HEK293 (cell line): ENCODE results near the gene NUP210.

Experiments
- CTCF ChIA-PET: fragments of 350-600 bp; formaldehyde crosslinking; extraction: SDS; loops from one replicate; lab custom pipeline; 2021; ENCODE audit warnings: antibody characterized with exemption; lab: Yijun Ruan, JAX
- POLR2A ChIA-PET: fragments of 300-600 bp; formaldehyde crosslinking; extraction: SDS; loops from one replicate; lab custom pipeline; 2020; ENCODE audit warnings: antibody characterized with exemption, inconsistent platforms; lab: Yijun Ruan, JAX
- H3K27ac ChIP-seq: fragments of 200-500 bp; sonication (Bioruptor generic); 2 replicates; pipeline ENCODE4 v1.5.1; 2014; ENCODE audit warnings: low read depth, low read length, control low read depth, inconsistent platforms; ENCODE audit errors: extremely low read depth
- H3K36me3 ChIP-seq, 2 experiments: fragments of 200-500 bp in 1 of 2; sonication (Bioruptor generic) in 1 of 2; 1 replicate in 1 of 2; 2 replicates in 1 of 2; pipeline ENCODE4 v1.5.1; 2014 to 2017; ENCODE audit warnings: inconsistent platforms in 2 of 2, low read length in 2 of 2; ENCODE audit not compliant: control insufficient read depth in 2 of 2, insufficient read depth in 1 of 2
- H3K4me1 ChIP-seq: fragments of 200-500 bp; sonication (Bioruptor generic); 2 replicates; pipeline ENCODE4 v1.5.1; 2014; ENCODE audit warnings: mild to moderate bottlenecking, low read length, inconsistent platforms; ENCODE audit not compliant: control insufficient read depth, insufficient read depth
- H3K4me3 ChIP-seq: 2 replicates; pipeline ENCODE4 v1.5.1; 2011; ENCODE audit warnings: low read depth, mild to moderate bottlenecking, control low read depth, low read length, moderate library complexity
- H3K9me3 ChIP-seq: fragments of 200-500 bp; sonication (Bioruptor generic); 2 replicates; pipeline ENCODE4 v1.5.1; 2014; ENCODE audit warnings: low read depth, low read length, inconsistent platforms; ENCODE audit not compliant: control insufficient read depth, insufficient read depth
- AEBP2 ChIP-seq: fragments of 450-650 bp; formaldehyde crosslinking; IDR thresholded peaks from 2 replicates; pipeline ENCODE4 v1.5.1; 2016; ENCODE audit warnings: missing biosample characterization, missing genetic modification characterization, borderline replicate concordance
- EGR2 ChIP-seq: fragments of 450-650 bp; formaldehyde crosslinking; IDR thresholded peaks from 2 replicates; pipeline ENCODE4 v1.5.1; 2016; ENCODE audit warnings: low read depth, missing biosample characterization, missing genetic modification characterization
- GLI4 ChIP-seq: fragments of 450-650 bp; formaldehyde crosslinking; IDR thresholded peaks from 2 replicates; pipeline ENCODE4 v1.5.1; 2016; ENCODE audit warnings: missing biosample characterization, missing genetic modification characterization
- PRDM1 ChIP-seq: fragments of 450-650 bp; formaldehyde crosslinking; IDR thresholded peaks from 2 replicates; pipeline ENCODE4; 2016; ENCODE audit warnings: missing biosample characterization, missing genetic modification characterization
- SCRT2 ChIP-seq: fragments of 450-650 bp; formaldehyde crosslinking; IDR thresholded peaks from 2 replicates; pipeline ENCODE4 v1.5.1; 2016; ENCODE audit warnings: missing biosample characterization, missing genetic modification characterization
- SETDB1 ChIP-seq: IDR thresholded peaks from one replicate; pipeline ENCODE4 v1.6.1; 2017; ENCODE audit warnings: mild to moderate bottlenecking, low read length, moderate library complexity, mixed read lengths; ENCODE audit not compliant: insufficient read length
- SP3 ChIP-seq: fragments of 450-650 bp; formaldehyde crosslinking; IDR thresholded peaks from 2 replicates; pipeline ENCODE4 v1.5.1; 2016; ENCODE audit warnings: missing biosample characterization, missing genetic modification characterization
- TRIM28 ChIP-seq: IDR thresholded peaks from 2 replicates; pipeline ENCODE4 v1.6.1; 2011; ENCODE audit warnings: low read length, control low read depth, borderline replicate concordance
- ZFHX2 ChIP-seq: fragments of 450-650 bp; formaldehyde crosslinking; conservative IDR thresholded peaks from 2 replicates; pipeline ENCODE4 v1.5.1; 2016; ENCODE audit warnings: missing biosample characterization, missing genetic modification characterization
- ZFP3 ChIP-seq: fragments of 450-650 bp; formaldehyde crosslinking; IDR thresholded peaks from 2 replicates; pipeline ENCODE4 v1.5.1; 2016; ENCODE audit warnings: low read depth, missing biosample characterization, missing genetic modification characterization
- ZIC2 ChIP-seq: fragments of 450-650 bp; formaldehyde crosslinking; IDR thresholded peaks from 2 replicates; pipeline ENCODE4 v1.5.1; 2016; ENCODE audit warnings: missing biosample characterization, missing genetic modification characterization
- ZNF169 ChIP-seq: fragments of 450-650 bp; formaldehyde crosslinking; IDR thresholded peaks from 2 replicates; pipeline ENCODE4 v1.5.1; 2016; ENCODE audit warnings: missing biosample characterization, missing genetic modification characterization
- ZNF174 ChIP-seq: fragments of 450-650 bp; formaldehyde crosslinking; IDR thresholded peaks from 2 replicates; pipeline ENCODE4 v1.5.0; 2017; ENCODE audit warnings: missing biosample characterization, mild to moderate bottlenecking, missing genetic modification characterization
- ZNF175 ChIP-seq: fragments of 450-650 bp; formaldehyde crosslinking; IDR thresholded peaks from 2 replicates; pipeline ENCODE4 v1.5.1; 2016; ENCODE audit warnings: missing biosample characterization, missing genetic modification characterization
- ZNF18 ChIP-seq: fragments of 450-650 bp; formaldehyde crosslinking; IDR thresholded peaks from 2 replicates; pipeline ENCODE4 v1.5.1; 2016; ENCODE audit warnings: missing biosample characterization, missing genetic modification characterization
- ZNF24 ChIP-seq: fragments of 450-650 bp; formaldehyde crosslinking; IDR thresholded peaks from 2 replicates; pipeline ENCODE4 v1.5.1; 2016; ENCODE audit warnings: missing biosample characterization, missing genetic modification characterization
- ZNF280C ChIP-seq: fragments of 450-650 bp; formaldehyde crosslinking; IDR thresholded peaks from 2 replicates; pipeline ENCODE4 v1.5.1; 2016; ENCODE audit warnings: missing biosample characterization, missing genetic modification characterization
- ZNF311 ChIP-seq: fragments of 450-650 bp; formaldehyde crosslinking; IDR thresholded peaks from 2 replicates; pipeline ENCODE4 v1.5.1; 2017; ENCODE audit warnings: missing biosample characterization, missing genetic modification characterization, borderline replicate concordance
- ZNF398 ChIP-seq: fragments of 450-650 bp; formaldehyde crosslinking; IDR thresholded peaks from 2 replicates; pipeline ENCODE4 v1.5.1; 2017; ENCODE audit warnings: missing biosample characterization, missing genetic modification characterization
- ZNF426 ChIP-seq: fragments of 450-650 bp; formaldehyde crosslinking; IDR thresholded peaks from 2 replicates; pipeline ENCODE4 v1.5.1; 2017; ENCODE audit warnings: missing biosample characterization, missing genetic modification characterization, mild to moderate bottlenecking, inconsistent platforms, moderate library complexity
- ZNF433 ChIP-seq: fragments of 450-650 bp; formaldehyde crosslinking; IDR thresholded peaks from 2 replicates; pipeline ENCODE4 v1.5.1; 2016; ENCODE audit warnings: missing biosample characterization, missing genetic modification characterization, low read depth
- ZNF501 ChIP-seq: fragments of 450-650 bp; formaldehyde crosslinking; IDR thresholded peaks from 2 replicates; pipeline ENCODE4 v1.5.1; 2016; ENCODE audit warnings: missing biosample characterization, missing genetic modification characterization
- ZNF585B ChIP-seq: fragments of 450-650 bp; formaldehyde crosslinking; IDR thresholded peaks from 2 replicates; pipeline ENCODE4 v1.5.1; 2016; ENCODE audit warnings: missing biosample characterization, missing genetic modification characterization
- ZNF692 ChIP-seq: fragments of 450-650 bp; formaldehyde crosslinking; IDR thresholded peaks from 2 replicates; pipeline ENCODE4 v1.5.1; 2016; ENCODE audit warnings: missing biosample characterization, missing genetic modification characterization

The NUP210 gene

GRCh38 chr3:13376091-13376490 is 44.0 kb downstream of the NUP210 start (continued):
- TF ChIP-seq ZNF398, result no peak
- TF ChIP-seq ZNF585B (tag by site-specific recombination), result no peak
- no peak for TF ChIP-seq ZNF311 (tag by site-specific recombination)
- no peak for TF ChIP-seq ZNF692 (tag by site-specific recombination)
- TF ChIP-seq ZNF433 (tag by site-specific recombination), result no peak
- TF ChIP-seq ZNF426 (tag by site-specific recombination), result no peak
- no peak for TF ChIP-seq ZNF174 (tag by site-specific recombination)
- no peak for TF ChIP-seq TRIM28
- TF ChIP-seq, all 188 proteins: peak for 0

GRCh38 chr3:13375464-13375863 is 44.7 kb downstream of the NUP210 start:
- CTCF ChIA-PET, result no interaction called here
- Histone ChIP-seq H3K27ac (no peak overlapping the region), H3K36me3 (peaks cover 9 to 97% of the 10 kb centered on the region in 2 experiments; a peak in 2 of 3 replicates), H3K4me1 (no peaks in the 10 kb centered on the region), H3K4me3 (no peak overlapping the region), H3K9me3 (no peaks in the 10 kb centered on the region)
- no peak for TF ChIP-seq SETDB1
- no peak for TF ChIP-seq ZFP3 (tag by site-specific recombination)
- no peak for TF ChIP-seq ZNF501 (tag by site-specific recombination)
- POLR2A ChIA-PET, result no interaction called here

GRCh38 chr3:13373975-13374586 is 46.0 kb downstream of the NUP210 start:
- H3K4me3 ChIP-seq, result no peak overlapping the region
- ChIA-PET CTCF (interaction anchor here (0.6 kb wide), 1 partner anchor 281 kb away, joined by 4 read pairs; no protein-coding TSS in a partner anchor), POLR2A (interaction anchor here (0.6 kb wide), 1 partner anchor 63 kb away, joined by 4 read pairs; no protein-coding TSS in a partner anchor)
- H3K4me1 ChIP-seq, result no peaks in the 10 kb centered on the region
- no peak overlapping the region for H3K27ac ChIP-seq
- H3K9me3 ChIP-seq, result no peaks in the 10 kb centered on the region
- TF ChIP-seq ZNF18 (tag by site-specific recombination) (peak; percentile 84), ZNF169 (tag by site-specific recombination) (peak; percentile 46; the same call in 1 of the 2 replicates), PRDM1 (peak; percentile 88), EGR2 (peak; percentile 94), ZNF311 (tag by site-specific recombination) (0 out of 2 replicates have a peak, but pooled peaks have one; percentile 17), SCRT2 (tag by site-specific recombination) (peak; percentile 54), ZNF280C (tag by site-specific recombination) (no peak), ZIC2 (tag by site-specific recombination) (no peak), ZNF175 (tag by site-specific recombination) (no peak), ZNF24 (tag by site-specific recombination) (no peak), GLI4 (tag by site-specific recombination) (no peak), ZFHX2 (tag by site-specific recombination) (peak; percentile 98), SP3 (tag by site-specific recombination) (no peak), AEBP2 (tag by site-specific recombination) (no peak)
- peaks cover 9 to 97% of the 10 kb centered on the region in 2 experiments; a peak in 2 of 3 replicates for H3K36me3 ChIP-seq
